ENCODE results near the gene RPL31. TPM values are rescaled to one million over a fixed set of nuclear protein-coding genes. Genes with fewer than 3 reads are reported as not detected.

The RPL31 gene
- total and polyA plus RNA-seq, 2 donors from 2014 or later, result 1,182 to 2,844 TPM

DNA sequence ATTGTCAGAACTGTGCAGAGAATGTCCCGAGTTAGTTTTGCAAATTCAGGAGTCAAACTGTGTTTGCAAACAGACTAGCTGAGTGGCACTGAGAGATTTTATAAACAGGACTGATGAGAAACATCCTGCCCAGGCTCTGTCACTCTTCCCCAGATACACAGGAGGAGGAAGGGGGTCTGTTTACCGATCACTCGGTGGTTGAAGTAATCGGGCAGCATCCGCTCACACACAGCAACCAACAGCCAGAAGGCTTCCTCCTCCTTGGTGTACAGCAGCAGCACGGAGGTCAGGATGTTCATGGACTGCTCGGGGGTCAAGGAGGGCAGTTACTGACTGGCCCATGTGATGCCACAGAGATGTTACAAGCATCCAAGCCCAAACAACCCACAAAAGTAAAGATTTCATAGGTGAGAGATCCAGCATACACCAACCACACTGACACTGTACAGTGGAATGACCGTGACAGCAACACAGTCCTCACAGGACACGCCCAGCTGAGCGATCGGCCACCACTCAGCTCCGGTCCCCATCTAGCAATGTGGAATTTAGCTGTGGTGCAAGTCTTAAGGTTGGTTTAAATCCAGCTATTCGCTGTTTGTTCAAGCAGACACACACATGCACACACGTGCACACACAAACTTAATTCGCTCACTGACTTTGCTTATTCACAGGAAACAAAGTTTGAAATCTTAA is 30.1 kb downstream of the RPL31 start:
- intact Hi-C loops (cut with DNase I), result no loop called here
- no peak overlapping the region for H3K9ac ChIP-seq (ENCODE audit: low read length in 3 of 3)
- no peak for FAIRE-seq
- no peaks in the 10 kb centered on the region for H3K27me3 ChIP-seq (ENCODE audit: control insufficient read depth, insufficient read depth, low read length)
- H3K27ac ChIP-seq (ENCODE audit: low read depth in 2 of 2, low read length in 2 of 2), result no peak overlapping the region
- H3K9me3 ChIP-seq (ENCODE audit: control insufficient read depth in 2 of 3, insufficient read depth in 1 of 3, low read length in 3 of 3), result no peaks in the 10 kb centered on the region
- no peak for TF ChIP-seq CTCF (IDR thresholded peaks at IDR 0.05; ENCODE audit: borderline replicate concordance, extremely low read depth, insufficient read depth)
- no peak overlapping the region for H3K4me3 ChIP-seq (ENCODE audit: low read length in 3 of 3)
- no peaks in the 10 kb centered on the region for H3K4me1 ChIP-seq (ENCODE audit: control insufficient read depth in 2 of 3, insufficient read depth in 2 of 3, low read depth in 1 of 3, low read length in 3 of 3)
- no peak for DNase-seq
- H3K36me3 ChIP-seq (ENCODE audit: control insufficient read depth in 2 of 3, insufficient read depth in 3 of 3, low read length in 3 of 3), result peaks cover 0 to 15% (median 13%) of the 10 kb centered on the region in 3 donors

DNA sequence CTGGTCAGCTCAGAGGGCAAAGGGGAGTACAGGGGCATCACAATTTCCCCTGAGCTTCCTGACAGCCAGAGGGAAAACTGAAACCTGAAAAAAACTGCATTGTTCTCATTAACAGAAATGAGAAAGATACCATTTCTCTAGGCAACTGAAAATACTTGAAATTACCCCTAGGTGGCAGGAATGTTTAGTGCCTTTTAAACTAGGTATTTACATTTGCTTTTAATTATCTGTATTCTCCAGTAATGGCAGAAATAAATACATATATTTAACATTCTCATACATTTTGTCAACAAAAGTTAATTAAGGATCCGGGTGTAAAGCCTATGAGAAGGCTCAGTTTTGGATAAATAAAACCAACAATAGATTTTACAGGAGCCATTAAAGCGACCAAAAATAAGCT is 34.5 kb downstream of the RPL31 start:
- no peaks in the 10 kb centered on the region for H3K4me1 ChIP-seq (ENCODE audit: control insufficient read depth in 2 of 3, insufficient read depth in 2 of 3, low read depth in 1 of 3, low read length in 3 of 3)
- H3K9ac ChIP-seq (ENCODE audit: low read length in 3 of 3), result no peak overlapping the region
- no peak overlapping the region for H3K27ac ChIP-seq (ENCODE audit: low read depth in 2 of 2, low read length in 2 of 2)
- H3K36me3 ChIP-seq (ENCODE audit: control insufficient read depth in 2 of 3, insufficient read depth in 3 of 3, low read length in 3 of 3), result peaks cover 2 to 24% (median 17%) of the 10 kb centered on the region in 3 donors
- H3K27me3 ChIP-seq (ENCODE audit: control insufficient read depth, insufficient read depth, low read length), result no peaks in the 10 kb centered on the region
- FAIRE-seq (peak; percentile 80), DNase-seq (peak in 1 of 5 donors; percentile 48)
- TF ChIP-seq CTCF (IDR thresholded peaks at IDR 0.05; ENCODE audit: borderline replicate concordance, extremely low read depth, insufficient read depth), result peak; percentile 48
- H3K9me3 ChIP-seq (ENCODE audit: control insufficient read depth in 2 of 3, insufficient read depth in 1 of 3, low read length in 3 of 3), result no peaks in the 10 kb centered on the region
- no peak overlapping the region for H3K4me3 ChIP-seq (ENCODE audit: low read length in 3 of 3)
- intact Hi-C loops (cut with DNase I), result no loop called here

GRCh38 chr2:101037161-101037755 is 35.2 kb downstream of the RPL31 start:
- no peak overlapping the region for H3K27ac ChIP-seq (ENCODE audit: low read depth in 2 of 2, low read length in 2 of 2)
- intact Hi-C loops (cut with DNase I), result no loop called here
- H3K9ac ChIP-seq (ENCODE audit: low read length in 3 of 3), result no peak overlapping the region
- no peaks in the 10 kb centered on the region for H3K9me3 ChIP-seq (ENCODE audit: control insufficient read depth in 2 of 3, insufficient read depth in 1 of 3, low read length in 3 of 3)
- no peaks in the 10 kb centered on the region for H3K4me1 ChIP-seq (ENCODE audit: control insufficient read depth in 2 of 3, insufficient read depth in 2 of 3, low read depth in 1 of 3, low read length in 3 of 3)
- no peak overlapping the region for H3K4me3 ChIP-seq (ENCODE audit: low read length in 3 of 3)
- no peak for TF ChIP-seq CTCF (IDR thresholded peaks at IDR 0.05; ENCODE audit: borderline replicate concordance, extremely low read depth, insufficient read depth)
- no peaks in the 10 kb centered on the region for H3K27me3 ChIP-seq (ENCODE audit: control insufficient read depth, insufficient read depth, low read length)
- peaks cover 2 to 22% (median 17%) of the 10 kb centered on the region in 3 donors for H3K36me3 ChIP-seq (ENCODE audit: control insufficient read depth in 2 of 3, insufficient read depth in 3 of 3, low read length in 3 of 3)
- DNase-seq (no peak), FAIRE-seq (no peak)

All from kidney (tissue), 14 donors.